A375 (cell line): ENCODE results near the gene SLC23A1. TPM values are rescaled to one million over a fixed set of nuclear protein-coding genes. Genes with fewer than 3 reads are reported as not detected.

Source experiments
- total RNA-seq: library from RNA; depleted of rRNA; stranded (reverse); fragments of >200 nt; shearing (Covaris generic); gene quantifications from 2 replicates; pipeline ENCODE4 v1.2.3, GENCODE V29; 2014; rRNA removed

SLC23A1 gene
- total RNA-seq: not detected in 2 replicates

GRCh38 chr5:139383275-139383992 is at the start of gene SLC23A1:
TSS of gene SLC23A1 (minus strand) at chr5:139383297. CDS start at chr5:139383253, 44 bp downstream.

DNA sequence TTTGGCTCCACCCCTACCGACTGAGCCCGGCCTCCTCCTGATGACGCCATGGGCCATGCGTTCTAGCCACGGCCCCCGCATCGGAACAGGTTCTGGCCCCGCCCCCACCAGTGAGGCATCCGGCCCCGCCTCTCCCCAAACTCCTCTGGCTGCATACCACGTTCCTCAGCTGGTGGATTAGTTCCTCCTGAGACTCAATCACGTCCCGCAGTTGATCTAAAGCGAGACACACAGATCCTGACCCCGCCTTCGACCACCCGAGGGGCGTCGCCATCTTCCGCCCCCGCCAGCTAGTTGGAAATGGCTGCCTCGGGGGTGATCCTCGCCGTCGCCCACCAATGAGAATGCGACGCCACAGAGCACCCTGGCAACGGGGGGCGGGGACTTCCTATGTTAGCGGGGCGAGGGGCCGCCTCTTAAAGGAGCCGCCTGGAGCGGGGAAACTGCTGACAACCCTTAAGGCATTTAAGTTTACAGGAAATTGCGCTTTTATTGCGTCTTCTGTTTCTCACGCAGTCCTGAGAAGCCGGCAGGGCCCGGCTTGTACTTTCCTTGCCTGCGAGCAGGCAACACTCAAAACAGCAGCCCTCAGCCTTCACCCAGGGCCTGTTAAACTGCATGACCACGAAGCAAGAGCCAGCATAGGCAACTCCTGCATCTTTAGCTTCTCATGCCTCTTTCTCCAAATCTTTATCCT is 20.8 kb upstream of the SLC23A1 start, which contains the start of gene SPATA24:
TSS of gene SPATA24 (minus strand) at position 303 of the 697 bp plus-strand sequence. CDS start at position 274, 29 bp downstream.

GRCh38 chr5:139394654-139395566 is 11.8 kb upstream of the SLC23A1 start, which contains the start of gene PROB1:
TSS of gene PROB1 (minus strand) at chr5:139395104. CDS start at chr5:139395081, 23 bp downstream.

DNA sequence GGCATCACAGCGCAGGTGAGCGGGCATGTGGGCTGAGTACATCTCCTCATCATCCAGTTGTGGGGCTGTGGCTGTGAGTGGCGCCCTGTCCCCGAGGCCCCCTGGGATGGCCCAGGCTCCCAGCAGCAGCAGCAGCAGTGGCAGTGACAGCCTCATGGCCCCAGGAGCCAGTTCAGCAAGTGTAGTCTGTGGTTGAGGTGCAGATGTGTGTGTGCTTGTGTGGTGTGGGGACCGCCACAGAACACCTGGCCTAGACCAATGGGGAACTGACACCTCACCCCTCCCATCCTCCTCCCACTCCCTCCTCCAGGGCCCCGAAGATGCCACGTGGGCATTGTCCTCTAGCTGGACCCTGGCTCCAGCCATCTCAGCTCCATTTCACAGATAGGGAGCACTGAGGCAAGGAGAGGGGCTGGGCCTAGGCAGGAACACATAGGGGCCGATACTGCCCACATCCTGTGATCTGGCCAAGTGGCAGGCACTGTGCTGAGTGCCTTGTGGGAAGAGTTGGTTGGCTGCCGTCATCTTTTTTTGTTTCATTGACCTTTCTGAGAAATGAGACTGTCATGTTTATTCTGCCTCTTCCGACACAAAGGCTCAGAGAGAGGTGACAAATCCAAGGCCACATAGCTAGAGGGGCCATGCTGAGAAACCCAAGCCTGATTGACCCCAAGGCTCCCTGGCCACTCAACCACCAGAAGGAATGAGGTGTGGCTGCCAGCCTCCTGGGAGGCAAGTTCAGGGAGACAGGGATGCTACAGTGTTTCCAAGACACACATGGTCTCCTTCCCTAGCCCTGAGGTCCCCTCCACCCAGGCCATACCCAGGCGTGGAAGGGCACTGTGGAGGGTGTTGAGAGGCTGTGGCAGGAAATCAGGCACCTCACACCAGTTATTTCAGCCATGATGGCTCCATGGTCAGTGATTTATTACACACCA is 6.9 kb upstream of the SLC23A1 start, which contains the start of gene MZB1:
TSS of gene MZB1 (minus strand) at position 213 of the 938 bp plus-strand sequence. CDS start at position 156, 57 bp downstream.

GRCh38 chr5:139341689-139342422 is 41.2 kb downstream of the SLC23A1 start, which contains the start of gene PAIP2:
TSS of gene PAIP2 (plus strand) at chr5:139341854. CDS start at chr5:139363785, 21,931 bp downstream.

Other genes with a start within 250 kb of the SLC23A1 start
- gene SIL1, start 184.9 kb downstream of the SLC23A1 start, total RNA-seq: 53.0 and 53.6 TPM in 2 replicates
- 244 and 298 TPM in 2 replicates for gene MATR3, start 89.6 kb downstream of the SLC23A1 start, total RNA-seq
- 87.0 and 92.3 TPM in 2 replicates for gene PAIP2, start 41.4 kb downstream of the SLC23A1 start, total RNA-seq
- 1.4 TPM in 1 of 2 replicates, not detected in the other for gene MZB1, start 6.6 kb upstream of the SLC23A1 start, total RNA-seq
- gene PROB1, start 11.8 kb upstream of the SLC23A1 start, total RNA-seq: 0.79 and 1.1 TPM in 2 replicates
- gene SPATA24, start 20.8 kb upstream of the SLC23A1 start, total RNA-seq: 13.7 and 18.1 TPM in 2 replicates
- 3.9 and 4.4 TPM in 2 replicates for gene DNAJC18, start 56.2 kb upstream of the SLC23A1 start, total RNA-seq
- 1.2 TPM in 1 of 2 replicates, not detected in the other for gene ECSCR, start 79.4 kb upstream of the SLC23A1 start, total RNA-seq
- not detected in 2 replicates for gene SMIM33, start 87.7 kb upstream of the SLC23A1 start, total RNA-seq
- gene STING1, start 99.5 kb upstream of the SLC23A1 start, total RNA-seq: 26.6 and 32.8 TPM in 2 replicates
- 53.1 and 81.2 TPM in 2 replicates for gene UBE2D2, start 178.0 kb upstream of the SLC23A1 start, total RNA-seq